Cardiac fibroblast (primary cell): ENCODE measurements around the gene POC1A.
A peak's percentile ranks its signal among the peaks of the same experiment; 100 is the strongest.

Experiments used
- DNase-seq, 2 donors: peaks; one replicate each; pipeline versions ENCODE4 v3.0.0 to v3.0.0-alpha.2; 2010; ENCODE audit warnings: low read depth in 2 of 2
- H3K4me3 ChIP-seq, 2 donors: replicated peaks in 1 of 2; 1 replicate in 1 of 2; 2 replicates in 1 of 2; pipeline ENCODE4 v1.5.1; 2011; ENCODE audit warnings: low read depth in 2 of 2, low read length in 2 of 2, mild to moderate bottlenecking in 2 of 2, moderate library complexity in 1 of 2
- TF ChIP-seq, protein P1 (sequence below): IDR thresholded peaks from one replicate; pipeline ENCODE4 v1.5.1; 2011; ENCODE audit warnings: low read depth, mild to moderate bottlenecking, low read length, inconsistent platforms

POC1A gene

DNA sequence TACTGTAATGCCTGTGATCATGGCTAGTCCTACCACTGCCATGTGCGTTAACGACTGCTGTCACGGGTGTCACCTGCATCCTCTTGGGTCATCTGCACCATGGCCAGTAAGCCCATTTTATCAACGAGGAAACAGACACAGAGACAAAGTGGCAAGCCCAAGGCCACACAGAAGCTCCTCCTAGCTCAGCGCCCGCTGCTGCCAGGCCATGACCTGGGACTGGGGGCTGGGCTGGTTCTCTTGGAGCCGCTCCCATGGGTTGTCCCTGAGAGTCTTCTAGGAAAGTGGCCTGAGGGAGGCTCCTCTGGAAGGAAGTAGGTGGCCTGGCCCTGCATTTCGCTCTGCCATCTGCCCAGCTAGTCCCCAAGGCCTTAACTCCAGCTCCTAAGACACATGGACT, 102.8 kb downstream of the POC1A start:
- TF ChIP-seq, protein P1, sequence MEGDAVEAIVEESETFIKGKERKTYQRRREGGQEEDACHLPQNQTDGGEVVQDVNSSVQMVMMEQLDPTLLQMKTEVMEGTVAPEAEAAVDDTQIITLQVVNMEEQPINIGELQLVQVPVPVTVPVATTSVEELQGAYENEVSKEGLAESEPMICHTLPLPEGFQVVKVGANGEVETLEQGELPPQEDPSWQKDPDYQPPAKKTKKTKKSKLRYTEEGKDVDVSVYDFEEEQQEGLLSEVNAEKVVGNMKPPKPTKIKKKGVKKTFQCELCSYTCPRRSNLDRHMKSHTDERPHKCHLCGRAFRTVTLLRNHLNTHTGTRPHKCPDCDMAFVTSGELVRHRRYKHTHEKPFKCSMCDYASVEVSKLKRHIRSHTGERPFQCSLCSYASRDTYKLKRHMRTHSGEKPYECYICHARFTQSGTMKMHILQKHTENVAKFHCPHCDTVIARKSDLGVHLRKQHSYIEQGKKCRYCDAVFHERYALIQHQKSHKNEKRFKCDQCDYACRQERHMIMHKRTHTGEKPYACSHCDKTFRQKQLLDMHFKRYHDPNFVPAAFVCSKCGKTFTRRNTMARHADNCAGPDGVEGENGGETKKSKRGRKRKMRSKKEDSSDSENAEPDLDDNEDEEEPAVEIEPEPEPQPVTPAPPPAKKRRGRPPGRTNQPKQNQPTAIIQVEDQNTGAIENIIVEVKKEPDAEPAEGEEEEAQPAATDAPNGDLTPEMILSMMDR = no peak
- H3K4me3 ChIP-seq = no peak overlapping the region
- DNase-seq = no peak

DNA sequence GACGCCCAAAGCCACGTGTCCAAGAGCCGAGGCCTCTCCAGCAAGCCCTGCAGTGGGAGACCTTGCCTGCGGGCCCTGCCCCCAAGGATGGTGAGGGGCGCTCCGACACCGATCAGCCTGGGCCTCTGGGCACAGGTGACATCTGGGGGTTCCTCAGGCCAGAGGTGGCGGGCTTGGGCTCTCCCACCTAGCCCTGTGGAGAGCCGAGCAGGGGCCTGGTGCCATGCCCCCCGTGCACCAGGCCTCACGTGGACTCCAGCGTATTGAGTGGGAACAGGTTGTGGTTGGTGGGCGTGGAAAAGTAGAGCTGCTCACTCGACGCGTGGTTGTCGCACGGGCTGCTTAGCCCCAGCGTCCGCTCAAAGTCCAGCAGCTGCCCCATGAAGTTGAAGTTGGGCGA, 103.7 kb downstream of the POC1A start:
- DNase-seq = no peak
- TF ChIP-seq, protein P1 = no peak
- no peak overlapping the region for H3K4me3 ChIP-seq

DNA sequence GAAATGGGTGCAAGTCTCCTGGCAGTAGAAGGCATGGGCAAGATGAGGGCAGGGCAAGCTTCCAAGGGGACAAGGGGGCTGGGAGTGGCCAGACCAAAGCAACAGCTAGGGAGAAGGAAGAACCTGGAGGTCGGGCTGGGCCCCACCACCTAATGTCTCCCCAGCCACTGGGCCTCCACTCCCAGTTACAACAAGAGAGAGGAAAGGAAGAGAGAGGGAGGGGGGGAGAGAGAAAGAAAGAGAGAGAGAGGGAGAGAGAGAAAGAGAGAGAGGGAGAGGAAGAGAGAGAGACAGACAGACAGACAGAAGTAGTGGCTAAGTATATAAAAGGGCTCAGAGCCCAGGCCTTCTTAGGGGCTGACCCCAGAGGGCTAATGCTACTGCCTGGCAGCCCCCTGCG, 104.7 kb downstream of the POC1A start:
- no peak overlapping the region for H3K4me3 ChIP-seq
- DNase-seq = no peak
- TF ChIP-seq, protein P1 = no peak

DNA sequence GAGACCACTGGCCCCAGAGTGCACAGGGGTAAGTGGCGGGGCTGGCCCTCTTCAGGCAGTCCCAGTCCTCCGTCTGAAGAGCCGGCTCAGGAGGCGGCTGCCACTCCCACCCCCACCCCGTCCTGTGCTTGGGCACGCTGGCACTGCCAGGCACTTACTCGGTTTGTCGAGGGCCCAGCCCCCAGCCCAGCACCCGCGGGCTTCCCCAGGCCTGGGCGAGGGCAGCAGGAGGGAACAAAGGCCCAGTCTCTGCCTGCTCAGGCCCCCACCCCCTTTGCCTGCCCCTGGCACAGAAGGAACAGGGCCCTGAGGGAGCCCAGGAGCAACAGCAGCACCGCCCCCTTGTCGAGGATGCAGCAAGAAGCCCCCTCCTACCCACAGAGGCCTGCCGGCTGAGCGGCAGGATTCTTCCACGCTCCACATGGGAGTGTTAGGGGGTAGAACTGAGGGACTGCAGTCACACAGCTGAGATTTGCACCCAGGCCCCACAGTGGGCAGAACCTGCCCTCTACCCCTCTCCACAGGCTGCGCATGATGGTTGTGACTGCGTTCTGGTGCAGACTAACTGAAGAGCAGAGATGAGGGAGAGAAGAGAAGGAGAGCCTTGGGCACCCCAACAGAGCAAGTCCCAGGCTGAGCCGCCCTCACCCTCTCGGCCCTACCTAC, 106.8 kb downstream of the POC1A start:
- no peak overlapping the region for H3K4me3 ChIP-seq
- TF ChIP-seq, protein P1 = no peak
- DNase-seq = no peak

DNA sequence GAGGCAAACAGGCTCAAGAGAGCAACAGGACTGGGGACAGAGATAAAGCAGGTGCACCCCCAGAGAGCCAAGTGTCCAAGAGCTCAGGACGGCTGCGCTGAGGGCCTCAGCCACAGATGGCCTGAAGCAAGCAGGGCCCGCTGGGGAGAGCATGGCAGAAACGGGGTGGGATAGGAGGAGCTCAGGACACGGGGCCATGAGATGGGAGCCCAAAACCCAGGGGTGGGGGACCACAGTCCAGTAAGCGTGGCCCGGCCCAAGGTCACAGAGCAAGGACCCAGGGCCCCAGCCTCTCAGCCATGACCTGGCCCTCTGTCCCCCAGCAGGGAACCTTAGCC, 107.4 kb downstream of the POC1A start:
- TF ChIP-seq, protein P1 = no peak
- H3K4me3 ChIP-seq = no peak overlapping the region
- DNase-seq = no peak

DNA sequence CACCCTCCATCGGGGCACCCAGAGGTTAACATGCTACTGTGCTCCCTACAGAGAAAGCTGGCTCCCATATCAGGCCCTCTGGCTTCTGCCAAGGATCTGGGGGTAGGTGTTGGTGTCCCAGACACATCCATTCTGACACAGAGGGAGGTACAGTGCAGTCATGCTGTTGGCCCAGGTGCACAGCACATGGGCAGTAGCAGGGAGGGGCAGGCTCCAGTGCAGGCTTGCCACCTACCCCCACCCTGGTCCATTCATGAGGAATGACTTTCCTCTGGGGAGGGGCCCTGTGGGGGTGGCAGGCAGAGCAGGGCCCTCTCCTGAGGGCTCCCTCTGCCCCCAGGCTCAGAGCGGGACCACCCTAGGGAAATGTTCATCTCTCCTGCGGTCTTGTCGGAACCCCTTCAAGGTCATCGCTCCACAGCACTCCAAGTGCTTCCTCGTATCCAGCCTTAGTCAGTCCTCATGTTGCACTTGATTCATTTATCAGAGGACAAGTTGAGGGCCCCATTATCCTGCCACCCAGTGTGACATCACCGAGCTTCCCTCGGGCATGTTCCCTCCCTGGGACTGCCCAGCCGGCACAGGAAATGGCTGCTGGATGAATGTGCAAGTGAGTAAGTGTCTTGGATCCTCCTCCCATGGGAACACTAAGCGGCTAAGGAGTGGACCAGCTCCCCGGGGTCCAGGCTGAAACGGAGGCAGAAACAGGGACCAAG, 107.9 kb downstream of the POC1A start:
- H3K4me3 ChIP-seq = no peak overlapping the region
- DNase-seq = peak; percentile 87 to 99

More for the DNA sequence above, 107.9 kb downstream of the POC1A start:
- TF ChIP-seq, protein P1 = no peak
